Mononuclear cell (primary cell): ENCODE results near the gene CNTNAP3B. TPM values are rescaled to one million over a fixed set of nuclear protein-coding genes. Genes with fewer than 3 reads are reported as not detected.
"Not testable (repeated sequence)": the region's sequence is repeated elsewhere in the genome, so short reads cannot be mapped to it uniquely, and the experiment has no call there.

Experiments used
- H3K27me3 ChIP-seq: 2 replicates; pipeline ENCODE4 v1.6.0; 2011; ENCODE audit warnings: low read length, control low read depth; ENCODE audit not compliant: insufficient read depth
- H3K4me1 ChIP-seq: 2 replicates; pipeline ENCODE4 v1.5.1; 2011; ENCODE audit warnings: mild to moderate bottlenecking, low read length, control low read depth; ENCODE audit not compliant: insufficient read depth
- H3K4me3 ChIP-seq: 2 replicates; pipeline ENCODE4 v1.5.1; 2011; ENCODE audit warnings: mild to moderate bottlenecking, low read length, moderate library complexity
- H3K9me3 ChIP-seq: 2 replicates; pipeline ENCODE4 v1.5.1; 2011; ENCODE audit warnings: low read depth, mild to moderate bottlenecking, control low read depth, low read length
- total RNA-seq: library from RNA; depleted of rRNA; stranded (reverse); fragments of >200 nt; gene quantifications from one replicate; pipeline ENCODE4 v1.2.3, GENCODE V29; 2012

Gene CNTNAP3B
- total RNA-seq, 1 donor: under 0.01 TPM

- H3K4me1 ChIP-seq, H3K27me3 ChIP-seq, H3K9me3 ChIP-seq, H3K4me3 ChIP-seq: not testable (repeated sequence)
Observed at GRCh38 chr9:41874557-41874956, 254.7 kb downstream of the CNTNAP3B start.

- not testable (repeated sequence) for H3K27me3 ChIP-seq, H3K4me1 ChIP-seq, H3K9me3 ChIP-seq, H3K4me3 ChIP-seq
Observed at GRCh38 chr9:41855422-41855821, 273.8 kb downstream of the CNTNAP3B start.

- not testable (repeated sequence) for H3K9me3 ChIP-seq, H3K27me3 ChIP-seq, H3K4me3 ChIP-seq, H3K4me1 ChIP-seq
Observed at GRCh38 chr9:41851848-41852740, 277.1 kb downstream of the CNTNAP3B start.

- H3K27me3 ChIP-seq, H3K4me1 ChIP-seq, H3K9me3 ChIP-seq, H3K4me3 ChIP-seq: not testable (repeated sequence)
Observed at GRCh38 chr9:41847829-41848228, 281.4 kb downstream of the CNTNAP3B start.

Other genes starting within 250 kb of the CNTNAP3B start
- not detected for gene SPATA31A6, start 54.2 kb upstream of the CNTNAP3B start, total RNA-seq